Astrocyte of the cerebellum (primary cell): Measurements from ENCODE around the gene ZFAND3.
A peak's percentile ranks its signal among the peaks of the same experiment; 100 is the strongest.

ENCODE experiments used
- DNase-seq: peaks from one replicate; pipeline ENCODE4 v3.0.0-alpha.2; 2011; ENCODE audit warnings: low read depth
- H3K4me3 ChIP-seq: 2 replicates; pipeline ENCODE4 v1.5.1; 2011; ENCODE audit warnings: mild to moderate bottlenecking, low read depth, low read length, moderate library complexity
- in situ Hi-C: cut with HindIII; loops from 2 replicates; pipeline ENCODE4 v1.10.0; 2017; ENCODE audit warnings: low sequenced_read_pairs
- TF ChIP-seq, protein P1 (sequence below): IDR thresholded peaks from 2 replicates; pipeline ENCODE4 v1.5.1; 2012; ENCODE audit warnings: low read length, low read depth, moderate library complexity, mild to moderate bottlenecking; ENCODE audit errors: missing control alignments

The ZFAND3 gene

DNA sequence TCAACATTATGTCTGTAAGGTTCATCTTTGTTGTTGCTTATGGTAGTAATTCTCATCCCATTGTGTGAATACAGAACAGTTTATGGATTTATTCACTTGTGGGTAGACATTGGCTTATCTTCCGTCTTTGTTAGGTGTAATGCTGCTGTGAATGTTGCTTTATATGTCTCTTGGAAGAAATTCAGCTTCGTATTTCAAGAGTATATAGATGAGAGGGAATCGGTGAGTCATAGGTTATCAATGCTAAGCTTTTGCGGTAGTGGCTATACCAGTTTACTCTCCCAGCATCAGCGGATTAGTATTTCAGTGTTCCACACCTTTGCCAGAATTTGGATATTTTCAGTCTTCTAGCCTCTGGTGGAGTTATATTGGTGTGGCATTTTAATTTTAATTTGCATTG is 77.8 kb downstream of the ZFAND3 start:
- TF ChIP-seq, protein P1, sequence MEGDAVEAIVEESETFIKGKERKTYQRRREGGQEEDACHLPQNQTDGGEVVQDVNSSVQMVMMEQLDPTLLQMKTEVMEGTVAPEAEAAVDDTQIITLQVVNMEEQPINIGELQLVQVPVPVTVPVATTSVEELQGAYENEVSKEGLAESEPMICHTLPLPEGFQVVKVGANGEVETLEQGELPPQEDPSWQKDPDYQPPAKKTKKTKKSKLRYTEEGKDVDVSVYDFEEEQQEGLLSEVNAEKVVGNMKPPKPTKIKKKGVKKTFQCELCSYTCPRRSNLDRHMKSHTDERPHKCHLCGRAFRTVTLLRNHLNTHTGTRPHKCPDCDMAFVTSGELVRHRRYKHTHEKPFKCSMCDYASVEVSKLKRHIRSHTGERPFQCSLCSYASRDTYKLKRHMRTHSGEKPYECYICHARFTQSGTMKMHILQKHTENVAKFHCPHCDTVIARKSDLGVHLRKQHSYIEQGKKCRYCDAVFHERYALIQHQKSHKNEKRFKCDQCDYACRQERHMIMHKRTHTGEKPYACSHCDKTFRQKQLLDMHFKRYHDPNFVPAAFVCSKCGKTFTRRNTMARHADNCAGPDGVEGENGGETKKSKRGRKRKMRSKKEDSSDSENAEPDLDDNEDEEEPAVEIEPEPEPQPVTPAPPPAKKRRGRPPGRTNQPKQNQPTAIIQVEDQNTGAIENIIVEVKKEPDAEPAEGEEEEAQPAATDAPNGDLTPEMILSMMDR, result no peak
- in situ Hi-C loops, result no loop called here
- DNase-seq, result peak; percentile 60

DNA sequence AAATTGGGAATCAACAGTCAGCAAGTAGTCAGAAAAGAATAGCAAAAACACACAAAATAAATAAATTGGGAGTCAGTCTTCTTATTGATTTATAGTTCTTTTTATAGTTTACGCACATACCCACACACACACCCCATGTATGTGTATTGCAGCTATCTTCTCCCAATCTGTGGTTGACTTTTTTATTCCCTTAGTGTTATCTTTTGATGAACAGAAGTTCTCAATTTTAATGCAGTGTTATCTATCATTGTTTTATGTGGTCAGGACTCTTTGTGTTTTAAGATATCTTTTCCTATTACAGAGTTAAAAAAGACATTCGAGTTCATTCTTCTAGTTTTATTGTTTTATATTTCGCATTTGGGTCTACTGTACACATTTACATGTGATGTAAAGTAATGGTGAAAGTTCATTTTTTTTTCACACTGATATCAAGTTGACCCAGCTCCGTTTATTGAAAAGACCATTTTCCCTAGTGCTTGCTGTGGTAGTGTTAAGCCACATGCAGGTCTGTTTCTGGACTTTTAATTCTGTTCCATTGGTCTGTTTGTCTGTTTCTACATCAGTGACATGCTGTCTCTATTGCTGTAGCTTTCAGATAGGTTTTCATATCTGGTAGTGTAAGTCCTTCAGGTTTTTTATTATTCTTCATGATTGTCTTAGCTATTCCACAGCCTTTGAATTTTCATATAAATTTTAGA is 78.4 kb downstream of the ZFAND3 start:
- in situ Hi-C loops, result no loop called here
- TF ChIP-seq, protein P1, result no peak
- H3K4me3 ChIP-seq, result no peak overlapping the region
- no peak for DNase-seq

More for the DNA sequence above, 77.8 kb downstream of the ZFAND3 start:
- no peak overlapping the region for H3K4me3 ChIP-seq

- DNase-seq, result no peak
- H3K4me3 ChIP-seq, result no peak overlapping the region
- in situ Hi-C loops, result no loop called here
- TF ChIP-seq, protein P1, result no peak
These were observed 84.1 kb downstream of the ZFAND3 start for GRCh38 chr6:37903351-37904340.

GRCh38 chr6:37904590-37904989 is 85.1 kb downstream of the ZFAND3 start:
- DNase-seq, result no peak
- no peak overlapping the region for H3K4me3 ChIP-seq
- in situ Hi-C loops, result no loop called here
- TF ChIP-seq, protein P1, result no peak

DNA sequence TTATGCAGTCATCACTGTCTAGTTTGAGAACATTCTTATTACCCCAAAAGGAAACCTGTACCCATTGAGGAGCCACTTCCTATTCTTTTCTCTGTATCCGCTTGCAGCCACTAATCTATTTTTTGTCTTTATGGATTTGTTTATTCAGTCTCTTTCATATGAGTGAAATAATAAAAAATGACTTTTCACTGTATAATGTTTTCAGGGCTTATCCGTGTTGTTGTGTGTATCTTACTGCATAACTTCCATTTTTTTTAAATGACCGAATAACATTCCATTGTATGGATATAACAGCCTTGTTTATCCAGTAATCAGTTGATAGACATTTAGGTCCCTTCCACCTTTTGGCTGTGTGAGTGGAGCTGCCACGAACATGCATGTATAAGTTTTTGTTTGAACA is 86.6 kb downstream of the ZFAND3 start:
- H3K4me3 ChIP-seq, result no peak overlapping the region
- in situ Hi-C loops, result no loop called here
- no peak for DNase-seq
- TF ChIP-seq, protein P1, result no peak

- no peak for DNase-seq
- in situ Hi-C loops, result no loop called here
- H3K4me3 ChIP-seq, result no peak overlapping the region
- TF ChIP-seq, protein P1, result no peak
These were observed 91.5 kb downstream of the ZFAND3 start for GRCh38 chr6:37910998-37911397.
